Measurements from ENCODE around the gene FEV. TPM values are rescaled to one million over a fixed set of nuclear protein-coding genes. Genes with fewer than 3 reads are reported as not detected.

Gene FEV
- total RNA-seq, 1 experiment from 2014 or later = not detected

DNA sequence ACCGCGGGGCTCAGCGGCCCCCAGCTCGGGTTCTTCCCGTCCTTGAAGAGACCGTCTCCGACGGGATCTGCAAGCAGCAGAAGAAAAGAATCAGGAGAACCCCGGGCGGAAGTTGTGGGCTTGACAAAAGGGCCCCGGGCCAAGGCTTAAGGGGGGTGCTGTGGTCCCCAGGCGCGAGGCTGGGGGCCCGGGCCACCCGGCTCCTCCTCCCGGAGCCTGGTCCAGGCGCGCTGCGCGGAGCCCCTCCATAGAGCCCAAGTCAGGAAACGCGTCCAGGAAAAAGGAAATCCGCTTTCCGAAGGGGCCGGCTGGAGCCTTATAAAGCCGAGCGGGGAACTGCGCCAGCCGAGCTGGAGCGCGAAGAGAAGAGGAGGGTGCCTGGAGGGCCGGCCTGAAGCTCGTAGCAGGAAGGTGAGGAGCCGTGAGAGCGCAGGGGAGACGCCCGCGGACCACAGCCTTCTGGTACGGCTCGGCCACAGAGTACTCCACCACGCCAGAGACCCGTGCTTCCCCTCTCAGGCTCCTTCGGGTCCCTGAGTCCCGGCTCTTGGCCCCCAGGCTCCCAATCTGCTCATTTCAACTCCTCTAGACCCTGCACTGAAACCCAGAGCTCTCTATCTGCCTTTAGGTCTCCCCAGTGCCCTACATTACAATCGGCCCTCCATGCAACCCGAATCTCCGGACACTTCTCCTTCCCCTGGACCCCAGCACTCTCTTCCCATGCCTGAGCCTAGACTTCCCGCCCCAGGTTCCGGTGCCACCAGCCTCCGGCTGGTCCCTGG lies 554 bp downstream of the FEV start:
- in situ Hi-C loops (cut with HindIII; ENCODE audit: low pct_unique_long_range_greater_than_20kb, low sequenced_read_pairs) = no loop called here
- no peak for DNase-seq (ENCODE audit: low read depth, low spot score)

DNA sequence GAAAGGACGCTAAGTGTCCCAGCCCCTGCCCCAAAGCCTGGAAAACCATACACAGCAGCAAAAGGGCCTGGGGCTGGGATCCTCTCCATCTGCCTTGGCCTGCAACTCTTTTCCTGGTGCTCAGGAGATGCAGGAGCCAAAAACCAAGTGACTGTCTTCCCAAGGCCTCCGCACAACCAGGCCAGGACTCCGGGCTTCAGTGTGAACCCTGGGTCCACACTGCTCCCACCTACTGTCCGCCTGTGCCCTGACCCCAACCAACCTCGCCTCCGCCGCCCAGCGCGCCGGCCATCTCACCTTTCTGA lies 1.1 kb downstream of the FEV start:
- no peak for DNase-seq (ENCODE audit: low read depth, low spot score)
- in situ Hi-C loops (cut with HindIII; ENCODE audit: low pct_unique_long_range_greater_than_20kb, low sequenced_read_pairs) = no loop called here

DNA sequence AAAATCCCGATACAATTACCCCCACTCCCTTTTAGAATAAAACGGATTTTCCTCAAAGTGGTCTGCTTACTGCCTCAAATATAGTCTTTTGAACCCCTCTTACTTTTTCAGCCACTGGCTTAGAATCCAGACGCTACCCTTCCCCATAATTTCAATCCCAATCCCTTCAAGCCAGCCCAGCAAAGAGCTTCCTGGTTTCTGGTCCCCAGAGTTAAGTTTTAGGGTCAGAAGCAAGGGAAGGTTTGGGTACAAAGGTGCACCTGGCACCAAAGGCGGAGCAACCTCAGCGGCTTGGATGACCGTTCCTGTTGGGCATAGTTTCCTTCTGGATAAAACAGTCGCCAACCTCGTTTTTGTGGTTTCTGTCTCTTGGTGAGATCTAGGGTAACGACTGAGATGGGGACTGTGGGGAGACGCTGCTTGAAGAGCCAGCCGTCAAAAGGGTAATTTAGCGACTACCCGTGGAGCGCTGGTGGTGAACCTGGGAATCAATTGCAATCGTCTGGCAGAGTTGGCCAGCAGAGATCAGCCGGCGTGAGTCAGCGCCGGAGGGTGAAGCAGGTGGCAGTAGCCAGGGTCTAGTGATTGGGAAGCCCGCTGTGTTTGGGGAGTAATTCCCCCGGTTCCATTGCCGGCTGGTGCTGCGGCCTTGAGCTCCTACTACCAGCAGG lies 1.6 kb downstream of the FEV start:
- in situ Hi-C loops (cut with HindIII; ENCODE audit: low pct_unique_long_range_greater_than_20kb, low sequenced_read_pairs) = no loop called here
- DNase-seq (ENCODE audit: low read depth, low spot score) = no peak

DNA sequence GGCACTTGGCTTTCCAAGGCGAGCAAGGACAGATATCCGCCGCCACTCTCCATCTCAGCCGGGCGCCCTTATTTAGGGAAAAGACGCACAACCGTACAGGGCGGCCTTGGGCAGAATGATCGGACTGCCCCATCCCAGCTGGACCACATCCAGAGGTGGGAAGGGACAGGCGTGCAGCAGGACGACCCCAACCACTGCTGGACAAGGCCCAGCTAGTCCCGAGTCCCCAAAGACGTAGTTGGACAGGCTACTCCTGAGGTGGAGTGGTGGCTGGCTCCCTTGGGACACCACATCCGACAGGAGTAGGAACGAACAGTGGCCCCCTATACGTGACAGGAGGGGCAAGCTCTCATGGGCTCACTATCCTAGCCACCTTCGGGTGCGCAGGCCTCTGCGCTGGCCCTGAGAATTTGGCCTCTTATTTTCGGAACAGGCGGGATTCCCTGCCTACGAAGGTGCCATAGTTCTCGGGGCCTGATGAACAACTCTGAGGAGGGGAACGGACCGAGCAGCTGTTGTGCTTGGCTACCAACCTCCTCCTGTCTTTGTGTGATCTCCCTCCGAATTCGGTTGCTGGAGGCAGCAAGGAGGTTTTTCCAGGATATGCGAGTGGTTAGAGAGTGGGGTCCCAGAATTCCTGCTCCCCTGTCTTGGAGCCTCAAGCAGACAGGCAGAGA lies 2.3 kb downstream of the FEV start:
- DNase-seq (ENCODE audit: low read depth, low spot score) = no peak
- in situ Hi-C loops (cut with HindIII; ENCODE audit: low pct_unique_long_range_greater_than_20kb, low sequenced_read_pairs) = no loop called here

DNA sequence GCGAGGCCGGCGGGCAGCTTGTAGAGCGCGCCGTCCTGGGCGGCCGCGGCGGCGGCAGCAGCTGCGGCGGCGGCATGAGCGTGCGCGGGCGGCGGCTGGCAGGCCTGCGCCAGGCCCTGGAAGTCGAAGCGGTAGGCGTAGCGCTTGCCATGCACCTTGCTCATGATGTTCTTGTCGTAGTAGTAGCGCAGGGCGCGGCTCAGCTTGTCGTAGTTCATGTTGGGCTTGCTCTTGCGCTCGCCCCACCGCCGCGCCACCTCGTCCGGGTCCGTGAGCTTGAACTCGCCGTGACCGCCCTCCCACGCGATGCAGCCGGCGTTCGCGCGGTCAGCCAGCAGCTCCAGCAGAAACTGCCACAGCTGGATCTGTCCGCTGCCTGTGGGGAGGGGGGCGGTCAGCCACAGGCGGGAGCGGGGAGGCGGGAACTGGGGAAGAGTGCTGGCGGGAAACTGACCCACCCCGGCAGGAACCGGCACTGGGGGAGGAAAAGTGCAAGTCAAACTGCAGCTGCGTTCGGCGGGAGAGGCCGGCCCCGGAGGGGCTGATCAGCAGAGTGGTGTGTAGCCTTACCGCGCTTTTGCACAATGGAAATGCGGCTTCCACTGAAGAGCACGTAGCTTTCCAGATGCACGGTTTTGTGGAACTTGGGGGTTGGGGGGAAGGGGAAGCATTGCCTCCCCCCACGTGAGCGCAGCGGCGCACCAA lies 3.0 kb downstream of the FEV start:
- no peak for DNase-seq (ENCODE audit: low read depth, low spot score)
- in situ Hi-C loops (cut with HindIII; ENCODE audit: low pct_unique_long_range_greater_than_20kb, low sequenced_read_pairs) = no loop called here

DNA sequence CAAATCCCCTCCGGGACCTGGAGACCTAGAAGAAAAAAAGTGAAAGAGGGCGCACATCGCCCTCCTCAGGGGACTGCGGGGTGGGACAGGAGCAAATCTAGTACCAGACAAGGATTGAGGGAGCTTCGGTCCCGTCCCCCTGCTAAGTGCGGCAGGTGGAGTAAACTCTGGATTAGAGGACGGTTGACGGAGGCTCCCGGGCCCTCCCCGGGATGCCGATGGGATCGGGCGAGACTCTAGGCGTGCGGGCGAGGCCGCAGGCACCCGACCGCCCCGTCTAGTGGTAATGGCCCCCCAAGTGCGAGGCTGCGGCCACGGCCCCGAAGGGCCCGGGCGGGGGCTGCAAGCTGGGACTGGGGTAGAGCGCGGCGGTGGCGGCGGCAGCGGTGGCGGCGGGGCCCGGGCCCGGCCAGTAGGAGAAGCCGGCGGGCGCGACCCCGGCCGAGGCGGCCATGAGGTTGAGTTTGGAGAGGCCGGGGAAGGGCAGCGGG lies 3.5 kb downstream of the FEV start:
- in situ Hi-C loops (cut with HindIII; ENCODE audit: low pct_unique_long_range_greater_than_20kb, low sequenced_read_pairs) = no loop called here
- no peak for DNase-seq (ENCODE audit: low read depth, low spot score)

DNA sequence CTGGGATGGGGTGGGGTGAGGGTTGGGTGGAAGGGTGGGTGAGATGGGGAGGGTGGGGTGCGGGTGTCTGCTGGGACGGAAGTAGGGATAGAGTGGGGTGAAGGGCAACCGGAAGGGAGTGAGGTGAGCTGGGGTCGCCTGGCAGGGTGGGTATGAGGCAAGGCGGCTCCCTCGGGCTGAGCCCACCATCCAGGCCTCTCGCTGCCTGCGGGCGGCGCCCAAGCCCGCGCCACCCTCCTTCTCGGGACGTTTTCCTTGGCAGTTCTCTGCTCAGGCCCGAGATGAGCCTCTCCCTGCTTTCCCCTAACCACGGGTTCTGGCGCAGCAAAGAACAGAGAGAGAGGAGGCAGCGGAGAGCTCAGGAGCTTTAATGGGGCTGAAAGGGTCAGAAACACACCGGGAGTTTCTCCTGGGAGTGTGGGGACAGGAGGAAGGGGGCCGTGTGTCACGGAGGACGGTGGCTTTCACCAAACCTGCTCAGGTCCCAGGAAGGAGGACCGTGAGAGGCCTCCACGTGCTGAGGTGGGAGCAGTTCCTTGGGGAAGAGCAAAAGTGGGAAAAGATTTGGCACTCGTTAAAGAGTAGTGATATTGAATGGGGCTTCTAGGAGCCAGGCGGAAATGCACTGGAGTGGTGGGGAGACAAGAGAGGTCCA lies 4.1 kb downstream of the FEV start:
- in situ Hi-C loops (cut with HindIII; ENCODE audit: low pct_unique_long_range_greater_than_20kb, low sequenced_read_pairs) = no loop called here
- DNase-seq (ENCODE audit: low read depth, low spot score) = no peak

DNA sequence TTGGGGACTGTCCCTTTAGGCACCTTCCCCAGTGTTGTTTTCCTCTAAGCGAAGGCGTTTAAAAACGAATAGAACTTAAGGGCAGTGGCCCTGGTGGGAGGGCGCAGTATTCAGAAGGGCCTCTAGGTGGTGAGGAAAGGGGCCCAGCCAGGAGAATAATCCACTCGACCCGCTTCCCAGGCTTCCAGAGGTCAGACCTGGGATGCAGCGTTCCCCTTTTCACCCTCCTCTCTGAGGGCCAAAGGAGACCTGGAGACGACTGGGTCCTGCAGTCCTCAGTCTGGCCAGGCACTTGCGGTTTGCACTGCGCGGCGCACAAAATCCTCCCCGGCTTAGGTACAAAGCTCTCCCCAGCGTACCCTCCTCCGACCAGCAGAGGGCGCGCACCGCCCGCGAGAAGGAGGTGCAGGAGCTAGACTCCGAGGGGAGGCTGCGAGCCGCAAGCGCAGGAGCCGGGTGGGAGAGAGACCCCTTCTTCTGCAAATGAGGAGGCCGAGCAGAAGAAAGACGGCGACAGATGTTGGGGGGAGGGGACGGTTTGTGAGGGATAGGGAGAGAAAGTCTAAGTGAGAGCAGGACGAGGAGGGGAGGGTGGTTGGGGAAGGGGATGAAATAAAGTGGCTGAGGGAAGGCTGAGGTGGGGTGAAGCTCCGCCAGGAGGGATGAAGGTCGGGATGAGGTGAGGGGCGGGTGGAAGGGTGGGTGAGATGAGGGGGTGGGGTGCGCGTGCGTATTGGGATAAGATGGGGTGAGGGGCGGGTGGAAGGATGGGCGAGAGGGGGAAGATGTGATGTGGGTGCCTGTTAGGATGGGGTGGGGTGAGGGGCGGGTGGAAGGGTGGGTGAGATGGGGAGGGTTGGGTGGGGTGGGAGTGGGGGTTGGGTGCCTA lies 4.9 kb downstream of the FEV start:
- DNase-seq (ENCODE audit: low read depth, low spot score) = peak; percentile 79
- in situ Hi-C loops (cut with HindIII; ENCODE audit: low pct_unique_long_range_greater_than_20kb, low sequenced_read_pairs) = no loop called here

DNA sequence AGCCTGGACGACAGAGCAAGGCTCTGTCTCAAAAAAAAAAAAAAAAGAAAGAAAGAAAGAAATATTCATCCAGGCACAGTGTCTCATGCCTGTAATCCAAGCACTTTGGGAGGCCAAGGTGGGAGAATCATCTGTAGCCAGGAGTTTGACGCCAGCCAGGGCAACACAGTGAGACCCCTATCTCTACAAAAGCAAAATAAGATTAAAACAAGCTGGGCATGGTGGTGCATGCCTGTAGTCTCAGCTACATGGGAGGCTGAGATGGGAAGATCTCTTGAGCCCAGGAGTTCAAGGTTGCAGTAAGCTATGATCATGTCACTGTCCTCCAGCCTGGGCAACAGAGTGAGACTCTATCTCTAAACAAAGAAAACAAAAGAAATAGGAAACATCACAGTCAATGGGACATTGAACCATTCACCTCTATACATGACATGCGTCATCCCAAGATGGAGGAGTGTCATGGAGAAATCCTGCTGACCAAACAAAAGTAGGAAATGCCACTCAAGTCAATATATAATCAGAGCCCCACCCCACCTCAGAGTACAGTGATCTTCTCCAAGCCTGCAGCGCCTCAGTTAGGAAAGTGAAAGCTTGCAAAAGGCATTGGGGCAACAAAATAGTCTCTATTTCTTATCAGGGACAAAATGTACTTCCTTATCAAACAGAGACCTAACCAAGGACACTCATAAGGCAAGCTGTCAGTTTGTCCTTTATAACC lies 9.8 kb downstream of the FEV start:
- in situ Hi-C loops (cut with HindIII; ENCODE audit: low pct_unique_long_range_greater_than_20kb, low sequenced_read_pairs) = no loop called here
- DNase-seq (ENCODE audit: low read depth, low spot score) = no peak

DNA sequence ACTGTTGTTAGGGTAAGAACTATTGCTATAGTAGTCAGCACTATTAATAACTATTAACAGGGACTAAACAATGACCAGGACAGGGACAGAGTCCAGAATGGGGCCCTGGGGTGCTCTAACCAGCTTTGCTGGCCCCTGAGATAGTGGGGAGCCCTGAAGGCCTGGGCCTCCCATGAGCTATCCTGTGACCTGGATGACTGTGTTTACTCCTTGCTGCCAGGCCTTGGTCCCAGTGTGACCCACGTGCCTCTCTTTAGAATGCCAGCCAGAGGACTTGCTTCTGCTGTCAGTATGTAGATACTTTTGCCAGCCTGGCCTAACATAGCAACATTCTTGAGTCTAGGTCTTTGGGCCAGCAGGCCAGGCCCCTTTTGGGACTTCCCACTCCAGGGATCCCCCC lies 14.1 kb downstream of the FEV start:
- DNase-seq (ENCODE audit: low read depth, low spot score) = no peak
- in situ Hi-C loops (cut with HindIII; ENCODE audit: low pct_unique_long_range_greater_than_20kb, low sequenced_read_pairs) = no loop called here

DNA sequence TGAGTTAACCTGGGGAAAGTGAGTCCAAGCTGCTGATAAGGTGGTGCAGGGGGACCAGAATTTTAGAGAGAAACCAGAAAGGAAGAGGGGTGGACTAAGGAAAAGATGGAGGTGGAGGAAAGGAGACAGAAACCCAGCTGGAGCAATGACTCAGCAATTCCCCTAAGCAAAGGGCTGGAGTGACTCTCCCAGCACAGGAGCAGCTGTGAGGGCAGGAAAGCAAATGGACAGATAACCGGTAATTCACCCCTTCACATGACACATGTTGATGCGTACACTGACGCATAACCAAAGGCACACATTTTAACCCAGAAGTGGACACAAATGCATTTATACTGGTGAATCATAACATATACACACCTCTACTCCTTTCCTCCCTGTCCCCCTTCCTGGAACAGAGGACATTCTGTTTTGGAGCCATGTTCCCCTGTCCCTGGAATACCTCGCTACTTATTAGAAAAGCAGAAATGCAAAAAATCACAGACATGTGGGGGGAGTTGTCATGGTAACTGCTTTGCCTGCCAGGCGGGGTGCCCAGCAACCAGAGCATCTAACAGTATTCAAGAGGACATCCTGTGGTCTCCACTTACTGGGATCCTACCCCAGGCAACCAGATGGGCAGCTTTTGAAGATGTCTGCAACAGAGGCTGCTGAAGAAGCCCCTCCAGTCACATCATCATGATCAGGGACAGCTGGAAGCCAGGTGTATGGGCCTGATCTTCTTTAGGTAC lies 20.8 kb downstream of the FEV start:
- in situ Hi-C loops (cut with HindIII; ENCODE audit: low pct_unique_long_range_greater_than_20kb, low sequenced_read_pairs) = no loop called here
- DNase-seq (ENCODE audit: low read depth, low spot score) = no peak

DNA sequence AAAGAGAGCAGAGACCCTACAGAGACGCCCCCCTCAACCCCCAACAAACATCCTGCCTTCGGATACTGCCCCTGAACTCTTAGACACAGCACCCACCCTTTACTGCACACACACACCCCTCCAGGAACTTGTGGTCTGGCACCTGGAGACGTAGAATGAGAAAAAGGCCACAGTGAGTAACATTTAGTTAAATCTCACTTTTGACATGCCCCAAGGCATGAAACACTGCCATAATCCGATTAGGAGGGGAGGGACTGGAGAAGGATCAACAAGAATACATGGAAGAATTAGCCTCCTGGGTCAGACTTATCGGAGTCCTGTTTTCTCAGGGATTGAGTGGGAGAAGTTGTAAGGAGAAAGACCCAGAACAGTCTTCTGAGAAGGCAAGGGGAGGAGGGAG lies 21.4 kb downstream of the FEV start:
- in situ Hi-C loops (cut with HindIII; ENCODE audit: low pct_unique_long_range_greater_than_20kb, low sequenced_read_pairs) = no loop called here
- no peak for DNase-seq (ENCODE audit: low read depth, low spot score)

DNA sequence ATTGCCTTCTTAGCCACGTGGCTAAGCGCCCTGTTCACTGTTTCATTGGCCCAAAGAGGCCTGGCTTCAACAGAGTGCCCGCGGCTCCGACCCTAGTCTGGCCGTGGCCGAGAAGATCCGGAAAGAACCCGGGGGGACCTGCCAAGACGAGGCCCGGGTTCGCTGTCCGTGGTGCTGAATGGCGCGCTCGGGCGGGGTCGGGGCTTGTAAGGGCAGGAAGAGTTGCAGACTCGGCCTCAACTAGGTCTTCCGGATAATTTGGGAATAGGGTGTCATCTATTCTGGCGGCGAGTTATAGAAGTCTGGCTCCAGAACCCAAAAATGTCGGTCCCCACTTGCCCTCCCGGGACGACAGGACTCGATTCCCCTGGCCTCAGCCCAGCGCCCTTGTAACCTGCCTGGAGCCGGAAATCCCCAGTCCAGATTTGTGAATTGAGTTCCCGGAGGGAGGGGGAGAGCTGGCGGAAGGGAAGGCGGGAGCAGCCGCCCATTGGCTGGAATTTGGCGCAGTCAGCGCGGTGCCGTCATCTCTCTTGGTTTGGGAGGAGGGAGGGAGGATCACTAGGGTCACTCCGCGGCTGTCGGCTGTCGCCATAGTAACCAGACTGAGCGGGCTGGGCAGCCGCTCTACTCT lies 22.0 kb downstream of the FEV start:
- in situ Hi-C loops (cut with HindIII; ENCODE audit: low pct_unique_long_range_greater_than_20kb, low sequenced_read_pairs) = no loop called here
- peak; percentile 72 for DNase-seq (ENCODE audit: low read depth, low spot score)

DNA sequence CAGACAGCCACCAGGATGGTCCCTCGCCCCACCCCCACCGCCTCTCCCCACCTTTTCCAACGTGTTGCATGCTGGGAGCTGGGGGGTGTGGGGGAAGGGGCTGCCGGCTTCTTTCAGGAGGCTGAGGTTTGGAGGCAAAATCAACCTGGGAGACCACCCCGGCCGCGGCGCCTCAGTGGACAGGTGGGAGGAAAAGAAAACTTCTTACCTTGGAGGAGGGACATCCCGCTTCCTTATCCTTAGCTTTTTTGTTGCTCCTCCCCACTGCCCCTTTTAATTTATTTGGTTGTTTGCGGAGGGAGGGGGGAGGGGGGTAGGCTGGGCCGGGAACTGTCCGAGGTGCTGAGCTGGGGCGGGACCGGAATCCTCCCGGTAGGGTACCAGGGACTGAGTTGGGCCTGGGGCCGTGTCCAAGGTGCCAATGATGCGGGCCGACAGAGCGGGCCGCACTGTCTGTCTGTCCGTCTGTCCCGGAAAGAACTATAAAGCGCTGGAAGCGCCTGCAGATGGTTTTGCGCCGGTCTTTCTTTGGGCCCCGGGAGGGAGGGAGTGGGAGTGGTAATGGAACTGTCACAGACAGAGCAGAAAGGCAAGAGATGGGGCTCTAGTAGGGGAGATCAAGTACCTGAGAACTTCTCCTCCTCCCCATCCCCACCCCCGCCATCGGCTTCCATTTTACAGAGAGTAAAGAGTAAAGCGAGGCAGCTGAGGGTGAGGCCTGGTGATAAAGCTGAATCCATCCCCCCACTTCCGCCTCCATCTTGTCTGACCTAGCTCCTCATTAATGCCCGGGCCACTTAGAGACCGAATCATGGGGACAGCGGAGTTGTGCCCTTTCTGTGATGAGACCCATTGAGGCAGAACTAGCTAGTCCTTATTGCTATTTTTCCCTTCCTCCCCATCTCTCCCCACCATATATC lies 23.1 kb downstream of the FEV start:
- DNase-seq (ENCODE audit: low read depth, low spot score) = no peak
- in situ Hi-C loops (cut with HindIII; ENCODE audit: low pct_unique_long_range_greater_than_20kb, low sequenced_read_pairs) = no loop called here

All from SK-MEL-5 (cell line).